ENCODE measurements around the gene DKK2.
A peak's percentile ranks its signal among the peaks of the same experiment; 100 is the strongest.

The DKK2 gene

GRCh38 chr4:107046261-107046660, 10.1 kb upstream of the DKK2 start:
- Histone ChIP-seq H3K36me3 (ENCODE audit: control insufficient read depth, insufficient read depth, low read length) (no peaks in the 10 kb centered on the region), H3K27me3 (ENCODE audit: control insufficient read depth, insufficient read depth, low read length) (no peaks in the 10 kb centered on the region), H3K27ac (ENCODE audit: low read depth, low read length) (no peak overlapping the region), H3K4me1 (ENCODE audit: control insufficient read depth, insufficient read depth, low read length) (no peaks in the 10 kb centered on the region), H3K4me3 (ENCODE audit: low read depth, low read length) (no peak overlapping the region), H3K9ac (ENCODE audit: low read depth, low read length) (no peak overlapping the region), H3K9me3 (ENCODE audit: control insufficient read depth, insufficient read depth, low read length) (peaks cover 10% of the 10 kb centered on the region)

GRCh38 chr4:107044170-107044569, 8.1 kb upstream of the DKK2 start:
- H3K27ac ChIP-seq (ENCODE audit: low read depth, low read length): no peak overlapping the region

GRCh38 chr4:107037199-107037584, 1.1 kb upstream of the DKK2 start:
- no peak overlapping the region for H3K27ac ChIP-seq (ENCODE audit: low read depth, low read length)
- H3K4me1 ChIP-seq (ENCODE audit: control insufficient read depth, insufficient read depth, low read length): peaks cover 17% of the 10 kb centered on the region
- H3K4me3 ChIP-seq (ENCODE audit: low read depth, low read length): peak overlapping the region; percentile 77
- H3K9me3 ChIP-seq (ENCODE audit: control insufficient read depth, insufficient read depth, low read length): no peaks in the 10 kb centered on the region
- H3K9ac ChIP-seq (ENCODE audit: low read depth, low read length): no peak overlapping the region
- H3K36me3 ChIP-seq (ENCODE audit: control insufficient read depth, insufficient read depth, low read length): no peaks in the 10 kb centered on the region
- peaks cover 59% of the 10 kb centered on the region for H3K27me3 ChIP-seq (ENCODE audit: control insufficient read depth, insufficient read depth, low read length)

More at GRCh38 chr4:107044170-107044569, 8.1 kb upstream of the DKK2 start:
- H3K9me3 ChIP-seq (ENCODE audit: control insufficient read depth, insufficient read depth, low read length): peaks cover 10% of the 10 kb centered on the region
- H3K9ac ChIP-seq (ENCODE audit: low read depth, low read length): no peak overlapping the region
- no peaks in the 10 kb centered on the region for H3K27me3 ChIP-seq (ENCODE audit: control insufficient read depth, insufficient read depth, low read length)
- no peaks in the 10 kb centered on the region for H3K4me1 ChIP-seq (ENCODE audit: control insufficient read depth, insufficient read depth, low read length)
- H3K36me3 ChIP-seq (ENCODE audit: control insufficient read depth, insufficient read depth, low read length): no peaks in the 10 kb centered on the region
- no peak overlapping the region for H3K4me3 ChIP-seq (ENCODE audit: low read depth, low read length)

- H3K4me3 ChIP-seq (ENCODE audit: low read depth, low read length): peak overlapping the region; percentile 77
- no peaks in the 10 kb centered on the region for H3K36me3 ChIP-seq (ENCODE audit: control insufficient read depth, insufficient read depth, low read length)
- H3K4me1 ChIP-seq (ENCODE audit: control insufficient read depth, insufficient read depth, low read length): peaks cover 17% of the 10 kb centered on the region
- H3K9ac ChIP-seq (ENCODE audit: low read depth, low read length): no peak overlapping the region
- no peaks in the 10 kb centered on the region for H3K9me3 ChIP-seq (ENCODE audit: control insufficient read depth, insufficient read depth, low read length)
- H3K27ac ChIP-seq (ENCODE audit: low read depth, low read length): no peak overlapping the region
- peaks cover 59% of the 10 kb centered on the region for H3K27me3 ChIP-seq (ENCODE audit: control insufficient read depth, insufficient read depth, low read length)
Observed at GRCh38 chr4:107036584-107037198, 578 bp upstream of the DKK2 start.

- Histone ChIP-seq H3K27me3 (ENCODE audit: control insufficient read depth, insufficient read depth, low read length) (peaks cover 59% of the 10 kb centered on the region), H3K9me3 (ENCODE audit: control insufficient read depth, insufficient read depth, low read length) (no peaks in the 10 kb centered on the region), H3K4me1 (ENCODE audit: control insufficient read depth, insufficient read depth, low read length) (peaks cover 17% of the 10 kb centered on the region), H3K27ac (ENCODE audit: low read depth, low read length) (no peak overlapping the region), H3K4me3 (ENCODE audit: low read depth, low read length) (peak overlapping the region; percentile 77), H3K36me3 (ENCODE audit: control insufficient read depth, insufficient read depth, low read length) (no peaks in the 10 kb centered on the region), H3K9ac (ENCODE audit: low read depth, low read length) (no peak overlapping the region)
Observed at GRCh38 chr4:107034996-107035818, 906 bp downstream of the DKK2 start.

- Histone ChIP-seq H3K36me3 (ENCODE audit: control insufficient read depth, insufficient read depth, low read length) (no peaks in the 10 kb centered on the region), H3K27me3 (ENCODE audit: control insufficient read depth, insufficient read depth, low read length) (peaks cover 59% of the 10 kb centered on the region), H3K9ac (ENCODE audit: low read depth, low read length) (no peak overlapping the region), H3K9me3 (ENCODE audit: control insufficient read depth, insufficient read depth, low read length) (no peaks in the 10 kb centered on the region), H3K4me3 (ENCODE audit: low read depth, low read length) (peak overlapping the region; percentile 77), H3K4me1 (ENCODE audit: control insufficient read depth, insufficient read depth, low read length) (peaks cover 17% of the 10 kb centered on the region), H3K27ac (ENCODE audit: low read depth, low read length) (no peak overlapping the region)
Observed at GRCh38 chr4:107034091-107034995, 1.8 kb downstream of the DKK2 start.

- H3K36me3 ChIP-seq (ENCODE audit: control insufficient read depth, insufficient read depth, low read length): no peaks in the 10 kb centered on the region
- H3K27me3 ChIP-seq (ENCODE audit: control insufficient read depth, insufficient read depth, low read length): no peaks in the 10 kb centered on the region
- no peaks in the 10 kb centered on the region for H3K4me1 ChIP-seq (ENCODE audit: control insufficient read depth, insufficient read depth, low read length)
- no peak overlapping the region for H3K27ac ChIP-seq (ENCODE audit: low read depth, low read length)
- no peak overlapping the region for H3K4me3 ChIP-seq (ENCODE audit: low read depth, low read length)
- H3K9ac ChIP-seq (ENCODE audit: low read depth, low read length): no peak overlapping the region
- H3K9me3 ChIP-seq (ENCODE audit: control insufficient read depth, insufficient read depth, low read length): no peaks in the 10 kb centered on the region
Observed at GRCh38 chr4:107027379-107027778, 8.7 kb downstream of the DKK2 start.

GRCh38 chr4:107018344-107018735, 17.8 kb downstream of the DKK2 start:
- Histone ChIP-seq H3K4me1 (ENCODE audit: control insufficient read depth, insufficient read depth, low read length) (peaks cover 6% of the 10 kb centered on the region; the same call in 1 of the 2 replicates), H3K27ac (ENCODE audit: low read depth, low read length) (no peak overlapping the region), H3K27me3 (ENCODE audit: control insufficient read depth, insufficient read depth, low read length) (no peaks in the 10 kb centered on the region), H3K9me3 (ENCODE audit: control insufficient read depth, insufficient read depth, low read length) (no peaks in the 10 kb centered on the region), H3K9ac (ENCODE audit: low read depth, low read length) (no peak overlapping the region), H3K36me3 (ENCODE audit: control insufficient read depth, insufficient read depth, low read length) (no peaks in the 10 kb centered on the region), H3K4me3 (ENCODE audit: low read depth, low read length) (no peak overlapping the region)

- no peaks in the 10 kb centered on the region for H3K27me3 ChIP-seq (ENCODE audit: control insufficient read depth, insufficient read depth, low read length)
- no peaks in the 10 kb centered on the region for H3K36me3 ChIP-seq (ENCODE audit: control insufficient read depth, insufficient read depth, low read length)
- no peak overlapping the region for H3K27ac ChIP-seq (ENCODE audit: low read depth, low read length)
- no peaks in the 10 kb centered on the region for H3K9me3 ChIP-seq (ENCODE audit: control insufficient read depth, insufficient read depth, low read length)
- no peak overlapping the region for H3K9ac ChIP-seq (ENCODE audit: low read depth, low read length)
- H3K4me1 ChIP-seq (ENCODE audit: control insufficient read depth, insufficient read depth, low read length): peaks cover 6% of the 10 kb centered on the region; the same call in 1 of the 2 replicates
- no peak overlapping the region for H3K4me3 ChIP-seq (ENCODE audit: low read depth, low read length)
Observed at GRCh38 chr4:107017443-107018343, 18.4 kb downstream of the DKK2 start.

- Histone ChIP-seq H3K4me3 (ENCODE audit: low read depth, low read length) (no peak overlapping the region), H3K27me3 (ENCODE audit: control insufficient read depth, insufficient read depth, low read length) (no peaks in the 10 kb centered on the region), H3K9me3 (ENCODE audit: control insufficient read depth, insufficient read depth, low read length) (no peaks in the 10 kb centered on the region), H3K9ac (ENCODE audit: low read depth, low read length) (no peak overlapping the region), H3K4me1 (ENCODE audit: control insufficient read depth, insufficient read depth, low read length) (no peaks in the 10 kb centered on the region; the same call in 1 of the 2 replicates), H3K36me3 (ENCODE audit: control insufficient read depth, insufficient read depth, low read length) (no peaks in the 10 kb centered on the region), H3K27ac (ENCODE audit: low read depth, low read length) (no peak overlapping the region)
Observed at GRCh38 chr4:107011312-107011711, 24.8 kb downstream of the DKK2 start.
